ENCODE results near the gene CNFN.

The CNFN gene

DNA sequence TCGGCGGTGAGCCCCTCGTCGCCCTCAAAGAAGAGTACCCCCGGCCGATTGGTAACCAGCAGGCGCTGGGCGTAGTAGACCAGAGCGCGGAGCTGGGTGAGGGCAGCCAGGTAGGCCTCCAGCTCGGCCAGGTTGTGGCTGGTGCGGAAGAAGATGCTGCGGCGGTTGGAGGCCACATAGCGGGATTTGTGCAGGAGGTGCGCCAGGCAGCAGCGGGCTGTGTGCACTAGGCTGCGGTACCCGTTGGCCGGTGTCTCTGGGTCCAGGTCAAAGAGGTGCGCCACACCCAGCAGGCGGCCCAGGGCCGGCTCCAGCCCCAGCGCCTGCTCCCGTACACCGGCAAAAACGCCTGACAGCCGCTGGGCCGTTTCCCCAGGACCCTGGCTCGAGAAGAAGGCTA is 20.3 kb upstream of the CNFN start:
- DNase-seq (ENCODE audit: low spot score) = no peak

GRCh38 chr19:42409477-42409876 is 19.4 kb upstream of the CNFN start:
- DNase-seq (ENCODE audit: low spot score) = no peak
- TF ChIP-seq, protein P1, sequence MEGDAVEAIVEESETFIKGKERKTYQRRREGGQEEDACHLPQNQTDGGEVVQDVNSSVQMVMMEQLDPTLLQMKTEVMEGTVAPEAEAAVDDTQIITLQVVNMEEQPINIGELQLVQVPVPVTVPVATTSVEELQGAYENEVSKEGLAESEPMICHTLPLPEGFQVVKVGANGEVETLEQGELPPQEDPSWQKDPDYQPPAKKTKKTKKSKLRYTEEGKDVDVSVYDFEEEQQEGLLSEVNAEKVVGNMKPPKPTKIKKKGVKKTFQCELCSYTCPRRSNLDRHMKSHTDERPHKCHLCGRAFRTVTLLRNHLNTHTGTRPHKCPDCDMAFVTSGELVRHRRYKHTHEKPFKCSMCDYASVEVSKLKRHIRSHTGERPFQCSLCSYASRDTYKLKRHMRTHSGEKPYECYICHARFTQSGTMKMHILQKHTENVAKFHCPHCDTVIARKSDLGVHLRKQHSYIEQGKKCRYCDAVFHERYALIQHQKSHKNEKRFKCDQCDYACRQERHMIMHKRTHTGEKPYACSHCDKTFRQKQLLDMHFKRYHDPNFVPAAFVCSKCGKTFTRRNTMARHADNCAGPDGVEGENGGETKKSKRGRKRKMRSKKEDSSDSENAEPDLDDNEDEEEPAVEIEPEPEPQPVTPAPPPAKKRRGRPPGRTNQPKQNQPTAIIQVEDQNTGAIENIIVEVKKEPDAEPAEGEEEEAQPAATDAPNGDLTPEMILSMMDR (IDR thresholded peaks at IDR 0.05; ENCODE audit: extremely low read depth, missing control alignments) = no peak

More for the DNA sequence above, 20.3 kb upstream of the CNFN start:
- TF ChIP-seq, protein P1 (IDR thresholded peaks at IDR 0.05; ENCODE audit: extremely low read depth, missing control alignments) = no peak

- TF ChIP-seq, protein P1 (IDR thresholded peaks at IDR 0.05; ENCODE audit: extremely low read depth, missing control alignments) = no peak
- peak; percentile 8 for DNase-seq (ENCODE audit: low spot score)
Measured at GRCh38 chr19:42407816-42408175, 17.7 kb upstream of the CNFN start.

GRCh38 chr19:42407085-42407815 is 17.2 kb upstream of the CNFN start:
- TF ChIP-seq, protein P1 (IDR thresholded peaks at IDR 0.05; ENCODE audit: extremely low read depth, missing control alignments) = no peak
- no peak for DNase-seq (ENCODE audit: low spot score)

- TF ChIP-seq, protein P1 (IDR thresholded peaks at IDR 0.05; ENCODE audit: extremely low read depth, missing control alignments) = no peak
- no peak for DNase-seq (ENCODE audit: low spot score)
Measured at GRCh38 chr19:42406111-42406510, 16.0 kb upstream of the CNFN start.

GRCh38 chr19:42403586-42403985 is 13.5 kb upstream of the CNFN start:
- TF ChIP-seq, protein P1 (IDR thresholded peaks at IDR 0.05; ENCODE audit: extremely low read depth, missing control alignments) = no peak
- DNase-seq (ENCODE audit: low spot score) = no peak

- DNase-seq (ENCODE audit: low spot score) = no peak
- TF ChIP-seq, protein P1 (IDR thresholded peaks at IDR 0.05; ENCODE audit: extremely low read depth, missing control alignments) = no peak
Measured at GRCh38 chr19:42402376-42403116, 12.4 kb upstream of the CNFN start.

Measured in GM20000 (cell line).